A549 treated with AZD9567 at 1 μM for 4 hours (cell line): Measurements from ENCODE around the gene RUVBL1. TPM values are rescaled to one million over a fixed set of nuclear protein-coding genes. Genes with fewer than 3 reads are reported as not detected.

Experiments used
- total RNA-seq: library from RNA; stranded (reverse); fragments of 200-300 nt; extraction: Qiagen RNA extraction; gene quantifications from 5 replicates; pipeline ENCODE4 v1.2.3, GENCODE V29; 2022; ENCODE audit not compliant: insufficient read depth

RUVBL1 gene
- total RNA-seq, result 92.2 to 99.4 TPM (median 97.5 TPM) in 5 replicates

DNA sequence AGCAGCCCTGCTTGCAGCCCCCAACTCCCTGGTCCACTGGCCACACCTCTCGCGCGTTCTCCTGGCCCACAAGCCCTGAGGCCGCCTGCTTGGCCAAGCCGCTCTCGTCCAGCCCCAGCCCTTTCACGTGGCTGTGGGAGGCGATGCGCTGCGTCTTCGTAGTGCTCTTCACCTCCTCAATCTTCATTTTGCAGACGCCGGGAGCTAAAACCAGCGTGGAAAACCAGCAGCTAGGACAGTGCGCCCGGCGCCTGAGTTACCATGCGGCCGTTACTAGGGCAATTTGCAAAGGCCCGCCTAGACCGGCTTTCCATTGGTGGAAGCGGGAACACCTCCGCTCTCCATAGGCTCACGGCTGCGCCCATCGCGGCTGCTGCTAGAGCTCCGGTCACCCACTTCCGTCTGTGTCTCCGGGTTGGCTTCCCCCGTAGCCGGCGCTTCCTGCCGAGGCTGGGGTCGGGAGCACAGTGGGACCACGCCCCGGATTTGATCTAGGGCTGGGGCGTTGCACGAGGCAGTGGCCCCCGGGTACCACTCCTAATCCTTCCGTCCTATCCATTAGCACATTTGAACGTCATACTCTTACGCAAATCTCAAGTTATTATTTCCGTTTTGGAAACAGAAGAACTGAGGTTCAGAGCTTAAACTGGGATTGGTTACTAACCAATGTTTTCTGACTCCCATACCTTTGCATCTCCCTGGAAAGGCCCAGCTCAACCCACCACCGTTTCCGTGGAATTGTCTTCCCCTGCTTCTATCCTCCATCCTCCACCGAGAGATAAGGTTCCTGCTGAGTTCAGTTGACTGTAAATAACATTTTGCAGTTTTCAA, at the start of gene RUVBL1:
Gene RUVBL1, minus strand, starts transcription at position 275 of the 831 bp plus-strand sequence. Its CDS starts 88 bp downstream, at position 187.

DNA sequence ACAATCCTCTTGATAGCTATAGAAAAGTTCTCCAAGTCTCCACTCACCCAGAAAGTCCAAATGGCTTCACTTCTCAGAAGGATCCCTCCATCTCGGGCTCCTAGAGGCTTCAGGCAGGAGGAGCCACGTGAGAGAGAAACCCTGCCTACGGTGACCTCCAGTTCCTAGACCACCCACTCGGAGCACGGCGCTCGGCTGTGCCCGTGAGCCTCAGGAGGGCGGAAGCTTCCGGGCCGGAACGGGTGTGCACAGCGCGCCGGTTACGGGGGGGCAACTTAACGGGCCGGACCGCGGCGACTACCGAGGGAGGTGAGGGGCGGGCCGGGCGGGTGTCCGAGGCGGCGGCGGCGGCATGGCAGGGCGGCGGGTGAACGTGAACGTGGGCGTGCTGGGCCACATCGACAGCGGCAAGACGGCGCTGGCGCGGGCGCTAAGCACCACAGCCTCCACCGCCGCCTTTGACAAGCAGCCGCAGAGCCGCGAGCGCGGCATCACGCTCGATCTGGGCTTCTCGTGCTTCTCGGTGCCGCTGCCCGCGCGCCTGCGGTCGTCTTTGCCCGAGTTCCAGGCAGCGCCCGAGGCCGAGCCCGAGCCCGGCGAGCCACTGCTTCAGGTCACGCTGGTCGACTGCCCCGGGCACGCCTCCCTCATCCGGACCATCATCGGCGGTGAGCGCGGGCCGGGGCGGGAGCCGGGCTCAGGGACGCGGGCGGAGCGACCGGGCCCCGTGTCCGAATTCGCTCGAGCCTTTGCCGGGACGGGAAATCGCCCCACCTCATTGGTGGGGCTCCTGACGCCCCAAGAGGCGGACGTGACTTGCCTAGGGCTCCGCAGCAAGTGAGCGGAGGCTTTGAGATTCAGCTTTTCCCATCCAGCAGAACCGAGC, 29.8 kb upstream of the RUVBL1 start, which contains the start of gene EEFSEC:
Gene EEFSEC, plus strand, starts transcription at position 326 of the 886 bp plus-strand sequence. Its CDS starts 27 bp downstream, at position 353.

DNA sequence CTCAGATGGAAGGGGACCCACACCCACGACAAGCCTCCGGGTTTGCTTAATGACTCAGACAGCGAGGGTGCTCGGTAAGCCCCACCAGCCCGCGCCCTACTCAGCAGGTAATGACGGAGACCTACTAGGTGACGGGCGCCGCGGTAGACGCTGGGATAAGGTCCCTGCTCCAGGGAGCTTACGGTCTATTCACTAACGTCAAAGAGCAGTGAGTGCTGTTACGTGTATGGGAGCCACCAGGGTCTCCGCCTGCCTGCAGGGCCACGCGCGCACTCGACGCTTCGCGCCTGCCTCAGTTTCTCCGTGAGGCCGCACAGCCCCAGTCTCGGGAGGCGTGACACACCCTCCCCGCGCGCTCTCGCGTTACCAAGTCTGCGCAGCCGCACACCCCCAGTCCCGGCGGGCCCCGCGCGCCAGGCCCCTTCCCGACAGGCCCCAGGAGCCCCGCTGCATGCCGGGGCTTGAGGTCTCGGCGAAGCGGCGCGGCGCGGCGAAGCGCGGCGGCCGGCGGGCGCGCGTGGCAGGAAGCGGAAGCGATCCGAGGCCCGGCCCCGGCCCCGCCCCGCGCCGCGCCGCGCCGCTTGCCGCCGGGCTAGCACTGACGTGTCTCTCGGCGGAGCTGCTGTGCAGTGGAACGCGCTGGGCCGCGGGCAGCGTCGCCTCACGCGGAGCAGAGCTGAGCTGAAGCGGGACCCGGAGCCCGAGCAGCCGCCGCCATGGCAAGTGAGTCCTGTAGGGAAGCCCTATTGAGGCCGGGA, 71.6 kb downstream of the RUVBL1 start, which contains the start of gene SEC61A1:
Gene SEC61A1, plus strand, starts transcription at position 601 of the 758 bp plus-strand sequence. Its CDS starts 116 bp downstream, at position 717.

Other genes starting within 250 kb of the RUVBL1 start
- gene KBTBD12, start 208.6 kb downstream of the RUVBL1 start, total RNA-seq, result not detected in 5 replicates
- gene SEC61A1, start 71.4 kb downstream of the RUVBL1 start, total RNA-seq, result 119 to 144 TPM (median 123 TPM) in 5 replicates
- gene EEFSEC, start 29.7 kb upstream of the RUVBL1 start, total RNA-seq, result 11.3 to 13.4 TPM (median 12.1 TPM) in 5 replicates